Activated effector memory CD4-positive, alpha-beta T cell treated with Interleukin-2 at 50 U/mL for 16 hours (primary cell): Measurements from ENCODE around the gene FMNL3.

Experiments
- DNase-seq: peaks from one replicate; pipeline ENCODE4 v3.0.0-alpha.2; 2020

Gene FMNL3

GRCh38 chr12:49708851-49709250, 1.6 kb upstream of the FMNL3 start:
- DNase-seq, result no peak

DNA sequence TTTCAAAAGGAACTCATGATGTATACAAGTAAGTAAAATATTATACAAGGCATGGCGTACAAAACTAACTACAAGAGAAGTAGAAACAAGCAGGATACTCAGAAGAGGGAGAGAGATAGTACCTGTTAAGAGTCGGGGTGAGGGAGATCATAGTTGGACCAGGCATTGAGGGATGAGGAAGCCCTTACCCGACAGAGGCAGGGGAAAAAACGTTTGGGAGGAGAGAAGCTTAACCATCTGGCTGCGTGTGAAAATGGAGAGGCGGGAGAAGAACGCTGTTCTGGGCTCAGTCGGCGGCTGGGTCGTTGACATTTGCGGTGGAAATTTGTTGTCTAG, 575 bp upstream of the FMNL3 start:
- no peak for DNase-seq

DNA sequence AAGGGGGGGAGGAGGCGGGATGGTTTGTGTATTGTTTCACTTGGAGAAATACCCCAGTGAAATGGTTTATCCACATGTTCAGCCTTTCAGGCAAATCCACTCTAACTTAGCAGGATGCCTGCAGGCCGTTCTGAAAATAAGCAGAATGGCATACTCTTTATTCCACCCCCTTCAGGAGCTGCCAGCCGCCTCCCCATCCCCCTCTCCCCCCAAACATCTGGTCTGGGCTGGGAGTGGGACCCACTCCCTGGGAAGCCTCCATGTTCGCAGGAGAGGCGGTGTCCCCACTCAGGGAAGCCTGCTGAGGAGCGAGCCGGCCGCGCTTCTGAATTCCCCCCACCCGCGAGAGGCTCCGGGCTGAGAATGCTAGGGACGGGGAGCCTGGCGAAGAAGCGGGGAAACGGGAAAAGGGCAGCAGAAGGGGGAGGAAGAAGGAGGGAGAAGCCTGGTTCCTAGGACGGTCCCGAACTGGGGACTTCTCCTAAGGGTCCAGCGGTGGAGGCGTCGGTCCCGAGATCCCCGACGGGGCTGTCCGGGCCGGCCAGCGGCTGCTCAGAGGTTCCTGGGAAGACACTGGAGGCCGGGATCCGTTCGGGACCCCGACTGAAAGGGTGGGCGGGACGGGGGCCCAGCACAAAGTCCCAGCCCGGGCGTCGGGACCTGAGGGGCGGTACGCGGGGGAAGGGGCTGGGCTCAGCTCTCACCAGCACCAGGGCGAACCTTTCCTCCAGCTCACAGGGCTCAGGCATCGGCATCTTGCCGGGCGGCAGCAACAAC, 666 bp downstream of the FMNL3 start:
- peak; percentile 2 for DNase-seq

DNA sequence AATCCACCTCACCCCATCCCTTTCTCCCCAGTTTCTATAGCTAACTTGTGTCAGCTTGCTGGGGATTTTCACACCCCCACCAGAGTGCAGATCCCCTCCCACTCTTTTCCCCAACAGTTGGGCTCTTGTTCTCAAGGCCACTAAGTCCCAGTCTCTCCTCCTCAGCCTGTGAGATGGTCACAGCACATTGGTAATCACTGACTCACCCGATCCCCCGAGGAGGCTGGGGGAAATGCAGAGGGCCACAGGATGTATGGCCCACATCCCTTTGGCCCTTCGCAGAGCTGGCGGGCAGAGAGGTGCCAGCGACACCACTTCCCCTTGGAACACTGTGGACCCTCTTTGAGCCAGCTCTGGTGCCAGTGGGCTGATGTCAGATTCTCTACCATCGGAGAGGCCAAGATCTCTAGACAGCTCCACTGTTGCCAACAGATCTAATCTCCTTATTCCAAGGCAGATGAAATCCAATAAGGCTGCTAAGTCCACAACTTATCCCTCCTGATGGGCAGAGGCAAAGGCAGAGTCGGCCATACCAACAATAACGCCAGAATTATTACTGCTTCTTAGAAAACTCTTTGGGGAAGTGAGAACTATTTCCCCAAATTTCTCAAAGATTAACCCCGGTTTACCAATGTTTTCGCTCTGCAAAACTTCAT, 1.6 kb downstream of the FMNL3 start:
- no peak for DNase-seq

GRCh38 chr12:49703647-49704137, 3.5 kb downstream of the FMNL3 start:
- no peak for DNase-seq

GRCh38 chr12:49702676-49703215, 4.5 kb downstream of the FMNL3 start:
- DNase-seq, result no peak

DNA sequence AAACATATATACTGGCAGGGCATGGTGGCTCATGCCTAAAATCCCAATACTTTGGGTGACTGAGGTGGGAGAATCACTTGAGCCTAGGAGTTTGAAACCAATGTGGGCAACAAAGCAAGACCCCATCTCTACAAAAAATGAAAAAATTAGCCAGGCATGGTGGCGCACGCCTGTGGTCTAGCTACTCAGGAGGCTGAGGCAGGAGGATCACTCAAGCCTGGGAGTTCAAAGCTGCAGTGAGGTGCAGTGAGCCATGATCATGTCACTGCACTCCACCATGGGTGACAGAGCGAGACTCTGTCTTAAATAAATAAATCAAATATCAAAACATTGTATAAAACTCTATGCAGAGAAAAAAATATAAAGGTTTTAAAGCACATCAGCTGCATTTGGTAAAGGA, 5.2 kb downstream of the FMNL3 start:
- DNase-seq, result no peak

DNA sequence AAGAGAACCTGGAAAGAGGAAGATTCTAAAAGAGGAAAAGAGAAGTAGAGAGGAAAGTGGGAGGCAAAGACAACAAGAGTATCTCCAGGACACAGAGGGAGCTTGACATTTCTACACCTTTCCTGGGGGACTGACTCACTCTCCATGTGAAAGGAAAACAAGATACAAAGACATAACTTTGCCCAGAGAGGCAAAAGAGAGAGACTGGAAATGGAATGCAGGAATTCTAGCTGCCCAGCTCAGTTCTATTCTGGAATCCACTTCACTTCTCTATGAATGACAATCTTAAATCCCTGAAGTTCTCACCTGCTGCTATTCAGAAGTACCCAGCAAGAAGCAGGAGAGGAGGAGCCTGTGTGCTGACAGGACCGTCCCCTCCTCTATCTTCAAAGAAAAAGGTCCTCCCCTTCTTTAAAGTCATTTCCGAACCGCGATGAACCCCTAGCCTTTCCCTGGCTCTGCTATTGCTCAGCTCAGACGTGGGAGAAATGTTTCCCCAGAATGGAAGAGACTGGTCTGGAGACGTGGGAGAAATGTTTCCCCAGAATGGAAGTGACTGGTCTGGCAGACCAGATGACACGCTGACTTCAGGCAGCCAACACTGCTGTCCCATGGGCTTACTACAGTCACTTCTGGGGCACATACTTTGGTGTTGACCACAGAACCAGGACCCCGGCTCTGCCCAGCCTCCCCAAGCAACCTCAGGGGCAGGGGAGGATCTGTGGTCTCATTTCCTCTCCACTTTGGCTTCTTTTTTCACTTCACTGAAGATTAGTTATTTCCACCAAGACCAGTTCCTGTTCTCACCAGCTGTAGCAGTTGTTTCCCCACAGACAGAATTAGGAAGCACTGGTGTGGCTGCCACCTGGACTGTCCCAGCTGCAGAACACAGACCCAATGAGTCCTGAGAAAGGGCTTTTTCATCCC, 8.3 kb downstream of the FMNL3 start:
- no peak for DNase-seq

- no peak for DNase-seq
Observed at GRCh38 chr12:49697808-49698207, 9.4 kb downstream of the FMNL3 start.

DNA sequence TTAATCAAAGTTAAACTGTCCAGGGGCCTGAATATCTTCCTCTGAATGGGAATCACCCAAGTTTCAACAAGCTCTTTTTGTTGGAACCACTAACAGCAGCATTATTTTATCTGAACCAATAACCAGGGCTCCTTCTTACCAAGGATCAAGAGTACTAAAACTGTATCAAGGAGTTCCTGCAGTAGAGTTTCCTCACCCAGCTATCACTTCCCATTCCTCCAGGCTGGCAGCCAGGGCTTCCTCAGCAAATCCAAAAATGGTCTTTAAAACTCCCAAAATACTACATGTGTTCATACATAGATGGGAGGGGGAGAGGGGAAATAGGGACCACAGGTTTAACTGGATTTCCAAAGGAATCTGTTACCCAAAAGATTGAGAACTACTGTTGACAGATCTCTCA, 10.5 kb downstream of the FMNL3 start:
- DNase-seq, result no peak

GRCh38 chr12:49693931-49694444, 13.2 kb downstream of the FMNL3 start:
- no peak for DNase-seq

GRCh38 chr12:49692851-49693250, 14.4 kb downstream of the FMNL3 start:
- no peak for DNase-seq

GRCh38 chr12:49689785-49690184, 17.4 kb downstream of the FMNL3 start:
- DNase-seq, result no peak

DNA sequence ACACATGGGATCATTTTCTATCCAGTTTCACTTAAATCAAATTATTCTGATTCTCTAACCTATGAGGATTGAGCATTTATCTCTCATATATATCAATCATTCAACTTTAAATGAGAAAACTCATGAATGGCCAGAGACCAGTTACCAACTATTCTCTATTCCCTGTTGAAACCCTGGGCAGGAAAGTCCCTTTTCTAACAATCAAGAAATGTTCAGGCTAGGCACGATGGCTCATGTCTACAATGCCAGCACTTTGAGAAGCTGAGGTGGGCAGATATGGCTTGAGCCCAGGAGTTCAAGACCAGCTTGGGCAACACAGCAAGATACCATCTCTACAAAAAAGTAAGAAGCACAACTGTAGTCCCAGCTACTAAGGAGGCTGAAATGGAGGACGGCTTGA, 18.0 kb downstream of the FMNL3 start:
- no peak for DNase-seq

- DNase-seq, result no peak
Observed at GRCh38 chr12:49687941-49688340, 19.3 kb downstream of the FMNL3 start.

GRCh38 chr12:49684310-49684854, 22.8 kb downstream of the FMNL3 start:
- no peak for DNase-seq

GRCh38 chr12:49683599-49684309, 23.5 kb downstream of the FMNL3 start:
- no peak for DNase-seq

DNA sequence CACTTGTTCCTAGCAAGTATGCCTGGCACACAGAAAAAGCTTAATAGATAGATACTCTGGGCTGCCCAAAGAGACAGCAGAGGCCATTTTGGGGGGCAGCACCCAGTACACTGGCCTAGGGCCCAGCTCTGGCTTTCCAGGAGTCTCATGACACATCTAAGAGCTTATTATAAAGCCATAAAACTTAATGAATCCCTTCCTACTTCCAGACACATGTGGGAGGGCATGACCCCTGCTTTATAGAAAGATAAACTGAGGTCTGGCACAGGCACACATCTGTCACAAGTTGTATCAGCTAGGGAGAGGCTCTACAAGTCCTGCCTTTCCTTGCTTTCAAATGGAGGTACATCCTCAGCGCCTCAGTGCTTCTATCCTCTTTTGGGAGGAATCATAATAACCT, 27.1 kb downstream of the FMNL3 start:
- DNase-seq, result no peak

DNA sequence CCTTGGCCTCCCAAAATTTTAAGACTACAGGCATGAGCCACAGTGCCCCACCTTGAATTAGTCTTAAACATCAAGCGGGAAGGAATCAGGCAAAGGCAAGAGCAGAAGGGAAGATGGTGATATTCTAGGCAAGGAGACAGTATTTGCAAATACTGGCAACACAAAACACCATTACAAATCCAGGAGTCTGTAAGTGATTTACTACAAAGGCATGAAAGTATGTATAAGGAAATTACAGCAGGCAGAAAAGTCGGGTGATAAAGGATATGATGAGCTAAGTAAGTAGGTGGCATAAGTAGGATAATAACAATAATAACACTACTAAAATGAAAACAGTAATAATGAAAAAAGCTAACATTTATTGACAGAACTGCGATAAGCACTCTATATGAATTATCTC, 28.5 kb downstream of the FMNL3 start:
- no peak for DNase-seq

- no peak for DNase-seq
Observed at GRCh38 chr12:49675137-49675536, 32.1 kb downstream of the FMNL3 start.

DNA sequence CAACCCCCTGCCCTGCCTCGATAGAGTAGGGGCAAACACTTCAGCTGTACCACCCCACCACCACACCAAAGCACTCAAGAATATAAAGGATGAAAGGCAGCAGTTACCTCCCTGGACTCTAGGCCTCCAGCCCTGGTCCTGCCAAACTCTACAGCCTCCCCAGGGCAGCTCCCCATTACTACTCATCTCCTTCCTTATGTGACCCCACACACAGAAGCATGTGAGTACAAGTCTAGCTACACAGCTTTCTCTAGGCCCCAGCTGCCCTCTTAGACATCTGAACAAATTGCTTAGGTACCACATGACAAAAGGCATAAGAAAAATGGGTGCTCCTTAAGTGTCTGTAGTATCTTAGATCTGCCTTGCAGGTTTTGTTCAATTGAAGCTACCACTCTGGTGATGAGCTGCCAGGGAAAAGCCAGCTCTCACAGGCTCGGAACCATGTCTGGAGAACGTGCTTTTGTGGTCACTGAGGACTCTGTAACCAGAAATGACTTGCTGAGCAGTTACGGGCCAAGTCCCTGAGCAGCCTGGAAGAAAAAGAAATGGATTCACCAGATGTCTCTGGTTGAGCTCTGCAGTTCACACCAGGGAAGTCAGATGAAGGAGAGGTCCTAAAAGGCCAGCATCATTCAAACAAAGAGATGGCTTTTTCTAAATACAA, 32.8 kb downstream of the FMNL3 start:
- no peak for DNase-seq
